Superior temporal gyrus (tissue), 1 donor: ENCODE measurements around the gene TMEM236.

Experiments used
- DNase-seq: peaks from one replicate; pipeline ENCODE4 v3.0.0-alpha.2; 2016; ENCODE audit errors: extremely low spot score

Gene TMEM236

DNA sequence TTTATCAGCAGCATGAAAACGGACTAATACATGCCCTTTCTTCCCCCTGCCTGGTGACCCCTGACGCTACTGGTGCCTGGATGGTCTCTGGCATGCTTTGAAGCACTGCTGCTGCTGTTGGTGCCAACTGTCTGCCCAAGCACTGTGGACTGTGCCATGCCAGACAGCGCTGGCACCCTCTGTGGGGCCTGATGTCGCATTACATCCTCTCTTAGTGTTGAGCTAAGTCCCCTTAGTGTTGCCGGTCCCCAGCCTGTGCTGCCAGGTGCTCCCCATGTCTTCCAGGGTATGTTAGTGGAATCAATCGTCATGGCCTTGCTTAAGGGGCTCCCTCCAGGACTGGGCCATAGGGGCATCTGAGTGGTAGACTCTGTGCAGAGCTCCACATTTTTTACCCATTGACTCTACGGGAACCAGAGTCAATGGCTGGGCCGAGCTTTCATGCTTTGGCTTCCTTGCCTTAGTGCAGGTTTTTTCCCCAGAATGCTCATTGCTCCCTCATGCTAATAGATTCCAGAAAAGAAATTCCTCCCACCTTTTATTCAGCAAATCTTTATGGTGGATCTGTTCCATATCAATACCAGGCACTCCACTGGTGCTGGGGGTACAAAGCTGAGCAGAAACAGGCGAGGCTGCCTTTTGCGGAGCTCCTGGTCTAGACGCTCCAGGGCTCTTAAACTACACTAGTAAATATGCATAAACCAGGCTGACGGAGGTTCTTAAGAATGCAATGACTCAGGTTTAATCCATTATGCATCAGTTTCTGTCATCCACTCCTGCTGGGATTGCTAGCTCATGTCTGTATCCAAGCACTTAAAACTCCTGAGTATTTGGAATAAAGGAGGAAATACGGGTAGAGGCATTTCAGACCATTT, 35.3 kb downstream of the TMEM236 start:
- DNase-seq, result no peak

DNA sequence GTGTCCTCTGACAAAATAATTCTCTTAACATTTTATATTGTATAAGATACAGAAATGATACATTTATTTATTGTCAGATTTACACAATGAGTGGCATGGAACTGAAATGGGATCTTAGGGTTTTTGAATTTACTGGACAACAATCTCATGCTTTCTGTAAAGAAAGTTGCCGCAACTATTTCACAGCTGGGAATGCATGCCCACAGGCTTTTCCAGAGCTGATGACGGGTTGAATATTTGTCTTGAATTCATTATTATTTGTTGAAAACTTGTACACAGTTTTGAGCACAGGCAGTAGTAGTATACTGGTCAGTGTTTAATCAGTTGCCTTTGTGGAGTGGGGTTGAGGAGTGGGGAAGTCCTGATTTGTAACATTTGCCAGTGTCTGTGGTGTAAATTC, 36.6 kb downstream of the TMEM236 start:
- DNase-seq, result no peak

DNA sequence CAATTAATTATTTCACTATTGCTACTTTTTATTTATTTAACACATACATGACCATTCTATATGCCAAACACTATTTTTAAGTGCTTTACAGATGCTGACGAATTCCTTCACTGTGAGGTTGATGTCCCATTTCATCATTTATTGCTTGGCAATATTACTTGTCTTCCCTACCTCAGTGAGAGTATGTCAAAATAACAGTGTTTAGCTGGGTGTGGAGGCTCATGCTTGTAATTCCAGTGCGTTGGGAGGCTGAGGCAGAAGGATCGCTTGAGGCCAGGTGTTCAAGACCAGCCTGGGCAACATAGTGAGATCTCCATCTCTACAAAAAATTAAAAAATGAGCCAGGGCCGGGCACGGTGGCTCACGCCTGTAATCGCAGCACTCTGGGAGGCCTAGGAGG, 37.4 kb downstream of the TMEM236 start:
- DNase-seq, result no peak

DNA sequence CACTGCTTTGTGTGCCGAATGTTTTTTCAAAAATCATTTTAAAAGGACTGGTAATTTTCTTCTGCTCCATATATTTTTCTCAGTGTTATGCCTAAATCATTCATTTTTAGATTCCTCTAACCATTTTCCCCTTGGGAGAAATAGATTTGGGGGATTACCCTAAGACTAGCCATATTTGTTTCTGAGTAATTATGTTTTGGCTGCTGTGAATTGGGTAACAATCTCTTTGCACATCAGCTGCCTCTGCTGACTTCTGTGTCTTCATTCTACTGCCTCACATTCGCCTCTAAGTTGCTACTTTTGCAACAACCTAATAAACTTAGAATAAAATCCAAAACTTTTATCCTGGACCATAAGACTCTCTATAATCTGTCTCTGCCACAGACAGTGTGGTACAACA, 38.6 kb downstream of the TMEM236 start:
- no peak for DNase-seq

DNA sequence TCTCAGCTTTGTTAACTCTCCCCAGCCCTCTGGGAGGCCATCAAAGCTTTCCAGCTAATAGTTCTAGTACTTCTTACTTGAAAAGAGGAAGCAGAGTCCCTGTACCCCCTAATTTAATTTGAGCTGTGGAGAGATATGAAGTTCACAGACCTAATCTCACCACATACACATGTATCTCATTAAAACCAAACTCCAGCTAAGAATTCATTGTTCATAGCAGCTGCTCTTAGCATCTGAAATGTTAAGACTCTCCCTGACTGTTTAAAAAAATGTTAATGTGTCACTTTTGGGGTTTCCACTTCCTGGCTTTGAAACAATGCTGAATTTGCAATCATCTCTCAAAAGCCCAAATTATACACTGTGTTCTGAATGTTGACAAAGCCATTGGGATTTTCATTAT, 41.0 kb downstream of the TMEM236 start:
- no peak for DNase-seq

DNA sequence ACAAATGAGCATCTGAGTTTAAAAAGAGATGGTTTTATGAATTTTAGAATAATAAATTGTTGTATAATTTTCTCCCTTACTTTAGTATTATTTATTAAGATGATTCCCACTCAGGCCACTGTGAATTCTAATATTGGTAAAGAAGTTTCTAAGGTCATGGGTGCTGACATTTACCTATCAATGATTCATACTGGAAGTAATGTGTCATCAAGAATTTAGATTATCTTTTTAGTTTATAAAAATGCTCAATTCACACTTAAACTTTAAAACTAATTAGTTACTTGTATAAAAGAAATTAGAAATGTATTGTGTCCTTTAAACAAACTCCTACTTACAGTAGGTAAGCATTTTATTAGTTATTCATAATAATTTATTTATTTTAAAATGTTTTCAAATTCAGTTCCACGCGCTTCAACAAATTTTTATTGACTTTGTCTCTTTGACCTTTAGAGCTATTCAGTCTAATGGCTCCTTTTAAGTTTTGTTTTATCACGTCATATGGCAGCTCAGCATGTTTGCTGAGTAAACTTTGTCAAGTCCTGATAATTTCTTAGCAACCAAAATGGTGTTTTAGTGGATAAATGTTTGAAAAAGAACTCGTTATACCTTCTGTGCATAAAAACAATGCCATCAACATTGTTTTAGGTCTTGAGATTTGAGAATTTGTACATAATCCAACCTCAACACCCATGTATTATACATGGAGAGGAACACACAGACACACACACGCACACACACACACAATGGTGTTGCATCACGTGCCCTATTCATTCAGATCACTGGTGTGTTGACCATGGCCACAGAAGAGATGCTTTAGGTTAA, 42.0 kb downstream of the TMEM236 start:
- DNase-seq, result no peak

DNA sequence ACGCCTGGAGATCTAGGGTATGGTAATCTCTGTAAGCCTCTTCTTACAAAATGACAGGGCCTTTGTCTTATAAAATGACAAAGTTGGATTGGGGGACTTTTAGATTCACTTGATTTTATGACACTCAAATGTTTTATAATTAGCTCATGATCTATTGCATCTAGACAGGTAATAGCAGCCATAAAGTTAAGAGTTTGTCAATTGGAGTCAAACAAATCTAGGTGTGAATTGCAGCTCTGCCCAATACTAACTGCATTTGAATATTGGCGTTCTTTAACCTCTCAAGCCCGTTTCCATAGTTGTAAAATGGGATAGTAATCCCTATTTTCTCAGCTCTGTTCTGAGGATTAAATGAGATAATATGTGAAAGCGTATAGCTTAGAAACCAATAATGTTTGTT, 43.1 kb downstream of the TMEM236 start:
- DNase-seq, result no peak

DNA sequence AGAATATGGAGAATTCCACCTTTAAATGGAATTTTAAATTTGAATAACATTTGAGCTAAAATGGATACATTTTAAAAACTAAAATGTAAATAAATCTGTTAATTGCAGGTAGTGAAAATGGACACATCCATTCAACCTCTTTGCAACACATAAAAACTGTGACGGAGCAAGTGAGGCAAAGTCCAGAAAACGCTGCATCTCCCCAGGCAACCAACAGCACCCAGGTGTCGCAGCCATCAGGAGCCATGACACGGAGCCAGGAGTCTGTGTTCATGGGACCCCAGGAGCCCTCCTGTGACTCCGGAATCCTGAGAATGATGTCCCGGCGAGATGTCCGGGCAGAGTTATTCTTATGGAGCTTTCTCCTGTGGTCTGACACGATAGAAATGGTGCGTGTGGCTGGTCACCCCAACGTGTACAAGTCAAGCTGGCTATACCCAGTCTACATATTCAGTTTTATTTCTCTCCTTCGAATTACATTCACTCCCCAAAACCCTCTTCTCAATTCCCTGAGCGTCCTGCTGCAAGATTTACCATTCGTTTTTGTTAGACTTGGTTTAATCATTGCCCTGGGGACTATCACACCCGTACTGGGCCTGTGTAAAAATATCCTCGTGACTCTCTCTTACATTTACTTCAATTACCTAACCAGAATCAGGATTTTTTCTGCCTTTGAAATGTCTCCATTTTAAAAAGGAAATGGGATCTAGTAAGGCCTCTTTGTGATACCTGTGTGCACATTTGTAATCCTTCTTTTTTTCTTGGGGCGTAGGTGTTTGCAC, 44.0 kb downstream of the TMEM236 start:
- DNase-seq, result no peak

DNA sequence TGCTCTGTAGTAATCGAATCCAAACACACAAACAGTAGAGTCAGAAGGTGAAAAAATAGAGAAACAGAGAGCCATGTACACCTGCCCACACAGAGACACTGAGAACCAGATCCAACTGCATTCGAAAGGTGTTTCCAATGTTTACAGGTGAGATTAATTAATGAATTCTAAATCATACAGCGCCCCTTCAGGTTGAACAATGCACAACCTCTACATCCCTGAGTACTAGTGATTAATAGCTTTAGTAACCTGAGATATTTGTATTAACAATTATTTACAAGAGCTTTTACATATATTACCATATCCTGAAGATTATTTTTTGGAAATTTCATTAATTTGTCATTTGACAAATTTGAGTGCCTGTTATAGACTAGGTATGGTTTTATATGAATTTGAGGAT, 49.5 kb downstream of the TMEM236 start:
- no peak for DNase-seq

DNA sequence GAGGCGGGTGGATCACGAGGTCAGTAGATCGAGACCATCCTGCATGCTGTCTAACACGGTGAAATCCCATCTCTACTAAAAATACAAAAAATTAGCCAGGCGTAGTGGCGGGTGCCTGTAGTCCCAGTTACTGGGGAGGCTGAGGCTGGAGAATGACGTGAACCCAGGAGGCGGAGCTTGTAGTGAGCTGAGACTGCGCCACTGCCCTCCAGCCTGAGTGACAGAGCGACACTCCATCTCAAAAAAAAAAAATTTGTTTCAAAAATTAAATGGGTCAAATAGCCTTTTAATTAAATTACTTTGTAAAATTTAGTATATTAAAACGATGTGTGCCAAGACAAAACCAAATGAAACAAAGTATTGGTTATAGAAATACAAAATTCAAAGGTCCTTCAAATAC, 50.3 kb downstream of the TMEM236 start:
- DNase-seq, result no peak

DNA sequence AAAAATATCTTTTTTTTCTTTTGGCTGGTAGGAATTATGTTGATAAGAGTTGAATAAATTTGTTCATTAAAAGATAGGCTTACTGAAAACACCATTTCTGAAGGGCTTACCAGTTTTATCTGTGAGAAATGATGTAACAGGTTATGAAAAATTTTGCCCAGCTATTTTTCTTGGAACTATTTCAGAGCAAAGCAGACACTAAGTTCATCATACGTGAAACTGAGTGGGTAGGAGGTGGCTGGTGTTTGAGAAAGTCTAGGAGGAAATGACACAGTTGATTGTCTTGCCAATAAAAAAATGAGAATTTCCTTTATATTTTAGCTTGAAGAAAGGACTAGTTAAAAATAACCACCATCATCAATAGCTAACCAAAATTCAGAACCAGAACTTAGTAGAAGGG, 51.0 kb downstream of the TMEM236 start:
- no peak for DNase-seq

DNA sequence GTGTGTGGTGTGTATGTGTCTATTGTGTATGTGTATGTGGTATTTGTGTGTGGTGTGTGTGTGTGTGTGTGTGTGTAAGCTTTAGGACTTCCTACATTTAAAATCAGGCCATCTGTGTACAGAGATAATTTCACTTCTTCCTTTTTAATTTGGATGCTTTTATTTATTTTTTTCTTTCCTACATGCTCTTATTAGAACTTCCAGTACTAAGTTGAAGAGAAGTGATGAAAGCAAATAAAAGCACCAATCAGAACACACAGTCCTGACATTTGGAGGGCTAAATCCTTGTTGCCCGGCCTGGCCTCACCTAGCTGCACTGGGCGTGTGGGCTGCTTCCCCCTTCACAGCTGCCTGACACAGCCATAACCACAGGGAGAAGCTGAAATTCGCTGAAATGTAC, 53.3 kb downstream of the TMEM236 start:
- no peak for DNase-seq

DNA sequence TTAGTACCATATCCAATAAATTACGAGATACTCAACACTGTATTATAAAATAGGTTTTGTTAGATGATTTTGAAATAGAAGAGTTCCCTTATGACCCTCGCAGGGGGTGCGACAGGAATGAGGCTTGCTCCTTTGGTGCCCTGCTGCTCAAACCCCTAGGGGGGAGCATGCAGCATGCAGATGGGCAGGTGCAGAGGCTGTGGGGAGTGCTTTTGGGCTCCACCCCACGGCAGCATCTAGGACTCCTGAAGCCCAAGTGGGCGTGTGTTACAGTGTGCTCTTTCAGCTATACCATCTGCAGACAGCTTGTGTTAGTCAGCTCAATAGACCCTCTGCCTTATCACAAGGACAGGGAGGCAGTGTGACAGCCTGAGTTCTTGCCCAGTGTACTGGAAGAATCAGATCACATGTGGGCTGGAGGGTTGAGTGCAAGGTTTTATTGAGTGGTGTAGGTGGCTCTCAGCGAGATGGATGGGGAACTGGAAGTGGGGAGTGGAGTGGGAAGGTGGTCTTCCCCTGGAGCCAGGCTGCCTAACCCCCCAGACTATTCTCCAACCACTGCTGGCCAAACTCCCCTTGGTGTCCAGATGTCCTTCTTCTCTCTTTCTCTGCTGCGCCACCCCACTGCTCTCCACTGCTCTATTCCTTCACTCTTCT, 54.0 kb downstream of the TMEM236 start:
- no peak for DNase-seq

DNA sequence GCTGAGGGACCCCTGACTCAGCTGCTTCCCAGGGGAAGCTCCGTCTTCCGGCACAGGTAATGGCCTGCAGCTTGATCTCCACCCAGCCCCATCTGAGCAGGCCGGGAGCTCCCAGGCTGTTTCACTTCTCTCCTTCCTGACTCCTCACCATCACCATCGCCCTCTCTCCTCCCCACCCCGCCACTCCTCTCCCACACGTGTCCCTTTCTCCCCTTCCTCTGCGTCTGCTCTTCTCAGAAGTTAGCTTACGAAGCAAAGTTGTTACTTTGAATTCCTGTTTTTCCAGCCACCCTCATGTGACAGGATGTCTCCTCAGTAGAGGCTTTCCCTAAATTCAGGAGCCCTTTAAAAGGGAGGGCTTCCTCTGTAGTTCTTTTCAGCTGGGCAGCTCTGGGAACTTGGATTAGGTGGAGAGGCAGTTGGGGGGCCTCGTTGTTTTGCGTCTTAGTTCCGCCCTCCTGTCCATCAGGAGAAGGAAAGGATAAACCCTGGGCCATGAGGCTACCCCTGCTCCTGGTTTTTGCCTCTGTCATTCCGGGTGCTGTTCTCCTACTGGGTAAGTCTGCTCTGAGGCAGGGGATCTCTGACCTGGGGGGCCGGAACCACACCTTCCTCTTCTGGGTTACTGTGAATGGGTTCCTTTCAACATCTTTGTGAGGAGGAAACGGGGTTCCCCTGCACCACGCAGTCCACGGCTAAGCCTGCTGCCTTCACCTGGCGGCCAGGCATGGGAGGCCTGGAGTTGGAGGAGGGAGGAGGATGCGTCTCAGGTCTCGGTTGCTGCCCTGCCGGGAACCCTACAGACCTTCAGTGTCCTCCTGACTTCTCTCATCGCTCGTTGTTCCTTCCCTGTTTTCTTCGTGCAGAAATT, 57.2 kb downstream of the TMEM236 start, which contains the start of gene MRC1:
MRC1 (plus strand) TSS at position 378 of the 871 bp plus-strand sequence; CDS start at position 496, 118 bp downstream.
- no peak for DNase-seq

DNA sequence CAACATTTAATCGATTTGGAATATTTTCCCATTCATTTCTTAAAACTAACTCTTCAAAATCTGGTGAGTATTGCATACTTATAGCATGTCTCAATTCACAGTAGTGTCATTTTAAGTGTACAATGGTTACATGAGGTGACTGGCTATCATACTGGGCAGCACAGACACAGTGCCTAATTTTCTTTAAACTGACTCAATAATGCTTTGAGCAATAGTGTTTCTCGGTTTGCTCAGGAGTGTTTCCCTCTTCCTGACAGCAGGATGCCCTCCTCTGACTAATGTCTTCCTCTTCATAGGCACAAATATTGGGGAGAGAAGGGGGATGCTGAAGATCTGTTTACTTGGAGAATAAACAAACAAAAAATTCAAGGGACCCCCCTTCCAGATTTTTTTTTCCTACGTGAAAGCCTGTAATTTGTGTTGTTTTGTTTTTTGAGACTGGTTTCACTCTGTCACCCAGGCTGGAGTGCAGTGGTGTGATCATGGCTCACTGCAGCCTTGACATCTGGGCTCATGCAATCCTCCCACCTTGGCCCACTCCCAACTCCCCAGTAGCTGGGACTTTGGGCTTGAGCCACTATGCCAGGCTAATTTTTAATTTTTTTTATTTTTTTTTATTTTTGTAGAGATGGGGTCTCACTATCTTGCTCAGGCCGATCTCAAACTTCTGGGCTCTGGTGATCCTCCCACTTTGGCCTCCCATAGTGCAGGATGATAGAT, 59.3 kb downstream of the TMEM236 start:
- DNase-seq, result no peak

DNA sequence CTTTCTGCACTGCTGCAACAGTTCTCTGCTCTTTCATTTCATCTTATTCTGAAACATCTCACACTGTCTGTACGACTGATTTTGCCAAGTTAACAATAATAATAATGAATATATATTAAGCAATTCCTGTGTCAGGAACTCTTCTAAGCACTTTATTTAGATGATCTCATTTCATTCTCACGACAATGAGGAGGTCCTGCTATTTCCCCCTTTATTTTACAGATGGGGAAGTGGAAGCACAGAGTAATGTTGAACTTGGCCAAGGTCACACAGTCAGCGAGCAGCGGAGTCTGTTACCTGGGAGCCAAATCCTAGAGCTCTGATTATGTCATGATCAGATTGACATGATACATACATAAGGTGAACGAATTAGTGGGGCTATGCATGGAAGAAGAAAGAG, 63.0 kb downstream of the TMEM236 start:
- no peak for DNase-seq

DNA sequence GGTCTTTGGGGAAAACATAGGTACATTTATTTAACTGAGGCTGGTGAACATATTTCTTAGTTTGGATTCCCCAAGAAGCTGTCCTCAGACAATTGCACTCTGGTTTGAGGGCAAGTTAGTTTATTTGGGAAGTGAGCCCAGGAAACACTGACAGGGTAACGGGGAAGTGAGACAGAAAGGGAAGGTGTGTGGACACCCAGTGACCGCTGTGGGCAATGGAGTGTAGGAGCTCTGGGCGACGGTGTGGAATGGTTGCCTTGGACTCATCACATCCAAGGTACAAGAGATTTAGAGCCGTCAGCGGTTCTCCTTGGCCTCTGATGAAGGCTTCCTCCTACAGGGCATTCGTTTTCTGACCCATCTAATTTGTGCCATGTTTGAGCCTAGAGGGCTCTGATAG, 64.2 kb downstream of the TMEM236 start:
- no peak for DNase-seq

DNA sequence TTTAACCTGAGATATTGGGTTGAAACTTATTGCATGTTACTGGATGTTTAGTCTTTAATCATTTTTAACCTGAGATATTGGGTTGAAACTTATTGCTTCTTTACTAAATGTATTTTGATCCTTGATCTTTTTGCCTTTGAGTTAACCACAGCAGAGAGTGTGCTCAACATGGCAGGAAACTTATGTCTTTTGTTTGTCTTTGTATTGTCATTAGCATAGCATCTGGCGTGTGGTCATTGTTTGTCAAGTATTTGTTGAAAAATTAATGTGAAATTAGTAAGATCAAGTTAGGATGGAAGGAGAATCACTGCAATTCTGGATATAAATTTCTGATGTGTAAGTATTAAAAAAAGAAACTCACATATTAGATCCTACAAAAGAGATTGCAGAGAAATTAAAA, 65.3 kb downstream of the TMEM236 start:
- no peak for DNase-seq

DNA sequence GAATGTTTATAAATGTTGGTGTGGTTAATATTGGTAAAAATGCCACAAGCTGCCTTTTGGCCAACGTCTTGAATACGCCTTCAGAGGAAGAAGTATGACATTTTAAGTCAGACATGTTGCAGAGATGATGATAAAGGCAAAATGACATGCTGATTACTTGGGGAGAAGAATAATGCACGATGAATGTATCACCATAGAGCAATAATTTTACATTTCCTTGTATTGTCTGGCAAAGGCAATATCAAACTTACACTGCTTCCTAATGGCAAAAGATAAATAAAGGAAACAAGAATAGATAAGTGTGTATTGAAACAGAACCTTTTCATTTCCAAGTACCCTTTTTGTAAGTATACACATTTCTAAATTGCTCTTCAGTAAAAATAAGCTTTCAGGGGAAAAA, 65.8 kb downstream of the TMEM236 start:
- no peak for DNase-seq

DNA sequence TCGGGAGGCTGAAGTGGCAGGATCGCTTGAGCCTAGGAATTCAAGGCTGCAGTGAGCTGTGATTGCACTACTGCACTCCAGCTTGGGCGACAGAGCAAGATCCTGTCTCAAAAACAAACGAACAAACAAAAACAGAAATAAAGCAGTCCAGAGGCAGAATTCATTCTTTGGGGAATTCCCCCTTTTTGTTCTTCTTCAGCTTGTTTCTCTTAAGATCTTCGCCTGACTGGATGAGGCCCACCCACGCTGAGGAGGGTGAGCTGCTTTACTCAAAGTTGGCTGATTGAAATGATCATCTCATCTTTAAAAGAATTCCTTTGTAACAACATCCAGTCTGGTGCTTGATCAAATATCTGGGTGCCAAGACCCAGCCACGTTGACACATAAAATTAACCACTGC, 67.8 kb downstream of the TMEM236 start:
- DNase-seq, result no peak
